Neuronal stem cell (in vitro differentiated cells): ENCODE measurements around the gene NEUROD2.

Experiments used
- DNase-seq: peaks from one replicate; pipeline ENCODE4 v3.0.0-alpha.2; 2013; ENCODE audit warnings: low spot score
- H2AFZ ChIP-seq: one replicate; pipeline ENCODE4 v1.6.1; 2013; ENCODE audit warnings: mild to moderate bottlenecking, low read length, inconsistent platforms
- H2AK5ac ChIP-seq: 2 replicates; pipeline ENCODE4 v1.6.1; 2013; ENCODE audit warnings: low read depth, mild to moderate bottlenecking, inconsistent platforms, low read length, moderate library complexity, mixed read lengths
- H2BK120ac ChIP-seq: 2 replicates; pipeline ENCODE4 v1.6.1; 2013; ENCODE audit warnings: low read depth, mild to moderate bottlenecking, inconsistent platforms, low read length, moderate library complexity, mixed read lengths
- H2BK12ac ChIP-seq: one replicate; pipeline ENCODE4 v1.6.1; 2013; ENCODE audit warnings: low read length, inconsistent platforms
- H2BK15ac ChIP-seq: 2 replicates; pipeline ENCODE4 v1.6.1; 2013; ENCODE audit warnings: mild to moderate bottlenecking, low read length, inconsistent platforms, mixed read lengths
- H2BK5ac ChIP-seq: one replicate; pipeline ENCODE4 v1.6.1; 2013; ENCODE audit warnings: inconsistent platforms, mild to moderate bottlenecking, low read length, moderate library complexity
- H3K14ac ChIP-seq: one replicate; pipeline ENCODE4 v1.6.1; 2013; ENCODE audit warnings: low read length, inconsistent platforms
- H3K18ac ChIP-seq: 2 replicates; pipeline ENCODE4 v1.6.1; 2013; ENCODE audit warnings: low read length, inconsistent platforms
- H3K23ac ChIP-seq: 2 replicates; pipeline ENCODE4 v1.6.1; 2013; ENCODE audit warnings: low read depth, mild to moderate bottlenecking, mixed read lengths, low read length, inconsistent platforms; ENCODE audit not compliant: poor library complexity
- H3K27ac ChIP-seq: replicated peaks from 3 replicates; pipeline ENCODE4 v1.5.1; 2013; ENCODE audit warnings: low read length, inconsistent platforms
- H3K27me3 ChIP-seq, 3 experiments: 2 replicates each; pipeline ENCODE4 v1.6.1; 2013; ENCODE audit warnings: low read length in 3 of 3, mild to moderate bottlenecking in 2 of 3, inconsistent platforms in 1 of 3, low read depth in 1 of 3, mixed read lengths in 1 of 3, moderate library complexity in 1 of 3; ENCODE audit not compliant: control insufficient read depth in 3 of 3, insufficient read depth in 3 of 3
- H3K36me3 ChIP-seq, 2 donors: replicated peaks in 1 of 2; 2 replicates each; pipeline ENCODE4 v1.6.1; 2013; ENCODE audit warnings: low read length in 2 of 2; ENCODE audit not compliant: control insufficient read depth in 2 of 2, insufficient read depth in 2 of 2
- H3K4ac ChIP-seq: 2 replicates; pipeline ENCODE4 v1.6.1; 2013; ENCODE audit warnings: inconsistent platforms, mild to moderate bottlenecking, low read length, moderate library complexity
- H3K4me1 ChIP-seq, 2 donors: 1 replicate in 1 of 2; 2 replicates in 1 of 2; pipeline ENCODE4 v1.6.1; 2013; ENCODE audit warnings: low read length in 2 of 2, low read depth in 1 of 2; ENCODE audit not compliant: control insufficient read depth in 2 of 2, insufficient read depth in 1 of 2
- H3K4me2 ChIP-seq: one replicate; pipeline ENCODE4 v1.6.1; 2013; ENCODE audit warnings: mild to moderate bottlenecking, low read length, inconsistent platforms; ENCODE audit not compliant: insufficient read depth, poor library complexity, severe bottlenecking
- H3K4me3 ChIP-seq, 2 donors: 2 replicates each; pipeline ENCODE4 v1.5.1; 2013; ENCODE audit warnings: low read length in 2 of 2, mild to moderate bottlenecking in 2 of 2, inconsistent platforms in 1 of 2, moderate library complexity in 1 of 2
- H3K79me1 ChIP-seq: one replicate; pipeline ENCODE4 v1.6.1; 2013; ENCODE audit warnings: low read depth, mild to moderate bottlenecking, inconsistent platforms, low read length, moderate library complexity
- H3K9ac ChIP-seq: one replicate; pipeline ENCODE4 v1.6.1; 2013; ENCODE audit warnings: mild to moderate bottlenecking, low read depth, low read length, inconsistent platforms; ENCODE audit not compliant: poor library complexity
- H3K9me3 ChIP-seq, 2 donors: replicated peaks in 1 of 2; 2 replicates each; pipeline versions ENCODE3 to v1.6.1; 2013; ENCODE audit warnings: low read length in 2 of 2, mild to moderate bottlenecking in 2 of 2, inconsistent platforms in 1 of 2, low read depth in 1 of 2, mixed read lengths in 1 of 2, moderate library complexity in 1 of 2; ENCODE audit not compliant: control insufficient read depth in 2 of 2, insufficient read depth in 1 of 2
- H4K8ac ChIP-seq: one replicate; pipeline ENCODE4 v1.6.1; 2013; ENCODE audit warnings: low read depth, mild to moderate bottlenecking, inconsistent platforms, low read length, moderate library complexity
- H4K91ac ChIP-seq: one replicate; pipeline ENCODE4 v1.6.1; 2013; ENCODE audit warnings: low read length, low read depth, mild to moderate bottlenecking, inconsistent platforms; ENCODE audit not compliant: poor library complexity
- WGBS, 2 donors: extraction: QIAGEN DNeasy Blood & Tissue Kit; methylation state at CpG; one replicate each; pipeline ENCODE4 v1.1.7; 2013; ENCODE audit warnings: missing lambda C conversion rate in 2 of 2, mixed read lengths in 1 of 2; ENCODE audit not compliant: insufficient read length in 2 of 2, insufficient replicate concordance in 1 of 2; ENCODE audit errors: extremely low coverage in 2 of 2; 5-methylcytosine and 5-hydroxymethylcytosine counted together

The NEUROD2 gene

DNA sequence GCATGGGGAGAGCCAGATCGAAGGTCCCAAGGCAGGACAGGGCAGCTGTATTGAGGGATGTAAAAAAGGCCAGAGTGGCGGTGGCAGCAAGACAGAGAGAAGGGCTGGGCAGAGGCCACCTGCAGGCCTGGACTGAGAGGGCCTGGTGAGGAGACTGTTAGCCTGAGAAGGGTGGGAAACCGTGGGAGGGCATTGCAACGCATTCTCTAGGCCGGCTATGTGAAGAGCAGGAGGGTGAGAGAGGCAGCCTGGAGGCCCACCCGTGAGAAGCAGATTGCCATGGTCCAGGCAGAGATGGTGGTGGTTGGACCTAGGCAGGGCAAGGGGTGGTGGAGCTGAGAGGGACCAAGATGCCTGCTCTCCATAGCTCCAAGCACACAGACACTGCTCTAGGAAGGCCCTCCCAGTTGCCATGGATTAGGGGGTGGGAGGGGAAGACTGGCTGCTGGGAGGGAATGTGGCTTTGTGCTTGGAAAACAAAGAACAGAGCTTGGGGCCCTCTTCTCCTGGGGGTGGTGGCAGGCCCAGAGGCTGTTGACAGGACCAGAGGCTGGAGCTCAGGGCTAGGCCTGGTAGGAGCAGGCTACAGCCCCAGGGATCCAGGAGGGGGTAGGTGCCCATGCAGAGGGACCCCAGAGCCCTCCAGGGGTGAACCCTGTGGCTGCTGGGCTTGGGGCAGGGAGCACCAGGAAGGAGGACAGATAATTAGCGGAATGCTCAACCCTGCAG is 45.0 kb upstream of the NEUROD2 start:
- no CpG with 5 or more reads among the region's 7 CpGs for WGBS, 2 donors
- H3K23ac ChIP-seq = peak overlapping the region; percentile 87
- H2BK5ac ChIP-seq = peak overlapping the region; percentile 98
- H4K8ac ChIP-seq = peak overlapping the region; percentile 78
- H3K14ac ChIP-seq = peak overlapping the region; percentile 86
- H2BK120ac ChIP-seq = peak overlapping the region; percentile 98
- peak overlapping the region; percentile 96 for H3K18ac ChIP-seq
- no peak overlapping the region for H3K4ac ChIP-seq
- no peaks in the 10 kb centered on the region for H3K27me3 ChIP-seq
- DNase-seq = peak; percentile 66
- peak overlapping the region; percentile 60 for H4K91ac ChIP-seq
- H2BK12ac ChIP-seq = peak overlapping the region; percentile 97
- H3K4me1 ChIP-seq = peaks cover 20 to 27% of the 10 kb centered on the region in 2 donors
- peaks cover 7% of the 10 kb centered on the region for H3K79me1 ChIP-seq
- H3K27ac ChIP-seq = peak overlapping the region; percentile 91
- peak overlapping the region; percentile 71 for H2BK15ac ChIP-seq
- H2AK5ac ChIP-seq = peak overlapping the region; percentile 91
- H3K4me3 ChIP-seq = no peak overlapping the region
- no peaks in the 10 kb centered on the region for H3K9me3 ChIP-seq
- H3K9ac ChIP-seq = peak overlapping the region; percentile 71
- peaks cover 3 to 26% of the 10 kb centered on the region in 2 donors for H3K36me3 ChIP-seq
- peak overlapping the region; percentile 38 for H3K4me2 ChIP-seq
- H2AFZ ChIP-seq = peak overlapping the region; percentile 70

DNA sequence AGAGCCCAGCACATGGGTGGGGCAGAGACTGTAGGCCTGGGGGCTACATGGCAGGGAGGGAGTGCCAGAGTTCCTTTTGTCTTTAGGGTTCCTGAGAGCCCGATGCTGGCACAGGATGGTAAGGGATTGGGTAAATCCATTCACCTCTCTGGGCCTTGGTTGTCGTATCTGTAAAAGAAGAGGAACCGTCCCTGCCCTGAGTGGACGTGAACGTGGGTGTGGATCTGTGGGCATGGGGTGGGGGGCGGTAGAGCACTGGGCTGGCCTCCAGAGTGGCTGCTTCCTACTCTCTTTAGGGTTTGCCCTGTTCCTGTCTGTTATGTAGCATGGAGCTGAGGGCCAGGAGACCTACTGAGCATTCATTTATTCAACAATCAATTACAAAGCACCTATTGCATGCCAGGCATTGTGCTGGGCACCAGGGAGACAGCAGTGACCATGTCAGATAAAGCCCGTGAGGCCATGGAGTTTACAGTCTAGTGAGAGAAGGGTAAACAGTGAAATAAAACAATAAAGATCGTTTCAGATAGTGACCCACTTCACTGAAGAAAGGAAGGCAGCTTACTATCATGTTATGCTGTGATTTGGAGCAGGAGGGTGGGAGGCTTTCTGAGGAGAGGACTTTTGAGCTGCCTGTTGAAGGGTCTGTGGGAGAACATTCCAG is 44.3 kb upstream of the NEUROD2 start:
- peak overlapping the region; percentile 82 for H2BK12ac ChIP-seq
- H3K4me1 ChIP-seq = peaks cover 20 to 27% of the 10 kb centered on the region in 2 donors
- no peaks in the 10 kb centered on the region for H3K9me3 ChIP-seq
- H3K18ac ChIP-seq = peak overlapping the region; percentile 91
- WGBS, 2 donors = no CpG with 5 or more reads among the region's 8 CpGs
- DNase-seq = no peak
- no peak overlapping the region for H3K4ac ChIP-seq
- peak overlapping the region; percentile 91 for H3K27ac ChIP-seq
- peaks cover 11% of the 10 kb centered on the region for H3K79me1 ChIP-seq
- H4K8ac ChIP-seq = no peak overlapping the region
- peak overlapping the region; percentile 71 for H2BK15ac ChIP-seq
- H2BK120ac ChIP-seq = peak overlapping the region; percentile 63
- H3K36me3 ChIP-seq = peaks cover 0 to 23% of the 10 kb centered on the region in 2 donors
- peak overlapping the region; percentile 44 for H4K91ac ChIP-seq
- H3K4me3 ChIP-seq = no peak overlapping the region
- no peak overlapping the region for H3K14ac ChIP-seq
- H2AK5ac ChIP-seq = peak overlapping the region; percentile 49
- no peak overlapping the region for H3K23ac ChIP-seq
- no peak overlapping the region for H3K9ac ChIP-seq
- H2BK5ac ChIP-seq = peak overlapping the region; percentile 98
- H3K4me2 ChIP-seq = no peak overlapping the region
- peak overlapping the region; percentile 70 for H2AFZ ChIP-seq
- H3K27me3 ChIP-seq = no peaks in the 10 kb centered on the region

DNA sequence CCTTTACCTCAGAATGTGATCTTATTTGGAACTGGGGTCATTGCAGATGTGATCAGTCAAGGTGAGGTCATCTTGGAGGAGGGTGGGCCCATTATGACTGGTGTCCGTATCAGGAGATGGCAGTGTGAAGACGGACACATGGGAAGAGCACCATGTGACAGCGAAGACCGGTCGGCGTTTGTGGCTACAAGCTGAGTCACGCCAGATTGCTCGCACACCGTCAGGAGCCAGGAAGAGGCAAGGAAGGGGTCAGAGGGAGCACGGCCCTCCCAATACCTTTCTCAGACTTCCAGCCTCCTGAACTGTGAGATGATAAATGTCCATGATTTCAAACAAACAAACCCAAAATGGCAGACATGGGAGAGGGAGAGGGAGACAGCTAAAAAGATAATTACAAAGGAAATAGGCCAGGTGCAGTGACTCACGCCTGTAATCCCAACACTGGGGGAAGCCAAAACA is 42.4 kb upstream of the NEUROD2 start:
- Histone ChIP-seq H2AK5ac (no peak overlapping the region), H3K27me3 (no peaks in the 10 kb centered on the region), H3K14ac (no peak overlapping the region), H3K36me3 (peaks cover 0 to 11% of the 10 kb centered on the region in 2 donors), H4K8ac (no peak overlapping the region), H2BK15ac (no peak overlapping the region), H2AFZ (no peak overlapping the region), H3K9me3 (no peaks in the 10 kb centered on the region), H2BK120ac (no peak overlapping the region), H2BK5ac (no peak overlapping the region), H3K18ac (no peak overlapping the region), H2BK12ac (no peak overlapping the region), H3K4me1 (peaks cover 20 to 27% of the 10 kb centered on the region in 2 donors), H3K27ac (no peak overlapping the region), H3K4me2 (no peak overlapping the region), H4K91ac (no peak overlapping the region), H3K23ac (no peak overlapping the region), H3K9ac (no peak overlapping the region), H3K4ac (no peak overlapping the region), H3K79me1 (peaks cover 11% of the 10 kb centered on the region), H3K4me3 (no peak overlapping the region)
- no CpG with 5 or more reads among the region's 11 CpGs for WGBS, 2 donors
- DNase-seq = no peak
